SK-N-SH (cell line): ENCODE results near the gene SPDYC. TPM values are rescaled to one million over a fixed set of nuclear protein-coding genes. Genes with fewer than 3 reads are reported as not detected.
A peak's percentile ranks its signal among the peaks of the same experiment; 100 is the strongest.

ENCODE experiments used
- CTCF ChIA-PET: fragments of 300-600, 350-600 bp; formaldehyde crosslinking; extraction: SDS; loops from one replicate; lab custom pipeline; 2021; lab: Yijun Ruan, JAX
- POLR2A ChIA-PET: fragments of 350-600 bp; sonication (Branson Sonifier 250); formaldehyde crosslinking; extraction: SDS; loops from one replicate; lab custom pipeline; 2020; ENCODE audit warnings: antibody characterized with exemption, inconsistent platforms; lab: Yijun Ruan, JAX
- DNase-seq: peaks from one replicate; pipeline ENCODE4 v3.0.0; 2012
- H2AFZ ChIP-seq: fragments of 200-600 bp; sonication (generic); 2 replicates; pipeline ENCODE4 v1.8.1; 2016; ENCODE audit warnings: antibody characterized with exemption, mild to moderate bottlenecking, low read depth
- H3F3A ChIP-seq: fragments of 200-600 bp; sonication (generic); replicated peaks from 2 replicates; pipeline ENCODE3; 2016; ENCODE audit warnings: antibody characterized with exemption, mild to moderate bottlenecking; ENCODE audit not compliant: insufficient read depth
- H3K27ac ChIP-seq, 2 experiments: fragments of 200-500 bp in 1 of 2; fragments of 200-600 bp in 1 of 2; sonication (Bioruptor generic) in 1 of 2; sonication (generic), shearing (Covaris generic) in 1 of 2; 2 replicates each; pipeline versions ENCODE4 v1.5.1 to v1.6.1; 2014 to 2016; ENCODE audit warnings: low read depth in 2 of 2, inconsistent platforms in 1 of 2, low read length in 1 of 2, mild to moderate bottlenecking in 1 of 2, mixed read lengths in 1 of 2
- H3K27me3 ChIP-seq: fragments of 200-600 bp; sonication (generic), shearing (Covaris generic); 2 replicates; pipeline ENCODE4 v1.6.1; 2016; ENCODE audit warnings: mixed run types; ENCODE audit not compliant: insufficient read depth
- H3K36me3 ChIP-seq, 2 experiments: fragments of 200-500 bp in 1 of 2; fragments of 200-600 bp in 1 of 2; sonication (Bioruptor generic) in 1 of 2; sonication (generic) in 1 of 2; replicated peaks in 1 of 2; 2 replicates each; pipeline versions ENCODE3 to v1.5.1; 2014 to 2016; ENCODE audit warnings: low read length in 1 of 2, mild to moderate bottlenecking in 1 of 2; ENCODE audit not compliant: insufficient read depth in 2 of 2, control insufficient read depth in 1 of 2
- H3K4me1 ChIP-seq, 2 experiments: fragments of 200-500 bp in 1 of 2; fragments of 200-600 bp in 1 of 2; sonication (Bioruptor generic) in 1 of 2; sonication (generic), shearing (Covaris generic) in 1 of 2; 2 replicates each; pipeline versions ENCODE4 v1.5.1 to v1.6.1; 2014 to 2016; ENCODE audit warnings: low read depth in 1 of 2, low read length in 1 of 2, mixed run types in 1 of 2; ENCODE audit not compliant: insufficient read depth in 2 of 2, control insufficient read depth in 1 of 2
- H3K4me2 ChIP-seq: fragments of 200-600 bp; sonication (generic), shearing (Covaris generic); 2 replicates; pipeline ENCODE4 v1.6.1; 2017; ENCODE audit warnings: mixed run types
- H3K4me3 ChIP-seq, 2 experiments: fragments of 200-500 bp in 1 of 2; fragments of 200-600 bp in 1 of 2; sonication (Bioruptor generic) in 1 of 2; sonication (generic), shearing (Covaris generic) in 1 of 2; 2 replicates each; pipeline versions ENCODE4 v1.5.1 to v1.8.1; 2014 to 2016; ENCODE audit warnings: low read depth in 2 of 2, inconsistent platforms in 1 of 2, low read length in 1 of 2, mild to moderate bottlenecking in 1 of 2, mixed read lengths in 1 of 2, moderate library complexity in 1 of 2
- H3K79me2 ChIP-seq: fragments of 200-600 bp; sonication (generic); 2 replicates; pipeline ENCODE4 v1.8.1; 2017; ENCODE audit warnings: mild to moderate bottlenecking; ENCODE audit not compliant: insufficient read depth
- H3K9ac ChIP-seq: fragments of 200-600 bp; sonication (generic); 2 replicates; pipeline ENCODE4 v1.6.1; 2017; ENCODE audit warnings: mixed run types
- H3K9me2 ChIP-seq: fragments of 200-600 bp; sonication (generic); 2 replicates; pipeline ENCODE4 v1.6.1; 2017; ENCODE audit warnings: mixed run types
- H3K9me3 ChIP-seq: fragments of 200-600 bp; sonication (generic); 2 replicates; pipeline ENCODE4 v1.6.1; 2017; ENCODE audit warnings: mixed run types, mild to moderate bottlenecking, moderate library complexity
- H4K20me1 ChIP-seq: fragments of 200-600 bp; sonication (generic); 2 replicates; pipeline ENCODE4 v1.6.1; 2017; ENCODE audit warnings: mild to moderate bottlenecking, mixed run types; ENCODE audit not compliant: insufficient read depth
- CHD2 ChIP-seq: fragments of 150-350 bp; IDR thresholded peaks from 2 replicates; pipeline ENCODE4 v1.6.1; 2018; ENCODE audit warnings: low read length; ENCODE audit not compliant: partially characterized antibody
- CTCF ChIP-seq: fragments of 200-600 bp; sonication (generic); IDR thresholded peaks from 2 replicates; pipeline ENCODE4 v1.6.1; 2017; ENCODE audit warnings: antibody characterized with exemption, mild to moderate bottlenecking, moderate library complexity
- ELF1 ChIP-seq: IDR thresholded peaks from 2 replicates; pipeline ENCODE4 v1.4.0; 2012
- EZH2phosphoT487 ChIP-seq: fragments of 200-600 bp; sonication (generic); IDR thresholded peaks from 2 replicates; pipeline ENCODE4 v1.6.1; 2017; ENCODE audit warnings: low read depth, mixed run types, mild to moderate bottlenecking, antibody characterized with exemption, moderate library complexity, borderline replicate concordance
- FOSL2 ChIP-seq: IDR thresholded peaks from 2 replicates; pipeline ENCODE4 v1.4.0; 2012; ENCODE audit warnings: low read depth, mild to moderate bottlenecking, moderate library complexity, borderline replicate concordance
- FOXM1 ChIP-seq: IDR thresholded peaks from 2 replicates; pipeline ENCODE4 v1.4.0; 2012; ENCODE audit warnings: low read depth, mild to moderate bottlenecking
- IRF3 ChIP-seq: fragments of 150-350 bp; IDR thresholded peaks from 2 replicates; pipeline ENCODE4 v1.6.1; 2016; ENCODE audit warnings: mild to moderate bottlenecking, low read depth, low read length
- JUND ChIP-seq: IDR thresholded peaks from 2 replicates; pipeline ENCODE4 v1.4.0; 2012
- MEF2A ChIP-seq: IDR thresholded peaks from 2 replicates; pipeline ENCODE4 v1.4.0; 2012; ENCODE audit warnings: low read depth, borderline replicate concordance
- MXI1 ChIP-seq: IDR thresholded peaks from 2 replicates; pipeline ENCODE4 v1.6.1; 2012; ENCODE audit warnings: mild to moderate bottlenecking, low read depth, low read length, improper control_type of control experiment
- NRF1 ChIP-seq: IDR thresholded peaks from 2 replicates; pipeline ENCODE4 v1.6.1; 2012; ENCODE audit warnings: low read depth, mild to moderate bottlenecking, low read length
- REST ChIP-seq: IDR thresholded peaks from 2 replicates; pipeline ENCODE4 v1.6.1; 2012; ENCODE audit warnings: mild to moderate bottlenecking, low read depth, low read length, moderate library complexity
- RFX5 ChIP-seq: IDR thresholded peaks from 2 replicates; pipeline ENCODE4 v1.6.1; 2012; ENCODE audit warnings: mild to moderate bottlenecking, improper control_type of control experiment, low read length
- SIN3A ChIP-seq: IDR thresholded peaks from 2 replicates; pipeline ENCODE4 v1.6.1; 2012; ENCODE audit warnings: low read depth, mild to moderate bottlenecking, low read length, moderate library complexity, borderline replicate concordance
- TCF12 ChIP-seq: IDR thresholded peaks from 2 replicates; pipeline ENCODE4 v1.4.0; 2012
- TEAD4 ChIP-seq: IDR thresholded peaks from 2 replicates; pipeline ENCODE4 v1.4.0; 2012; ENCODE audit warnings: mild to moderate bottlenecking, borderline replicate concordance; ENCODE audit not compliant: insufficient read depth
- USF1 ChIP-seq: IDR thresholded peaks from 2 replicates; pipeline ENCODE4 v1.4.0; 2012; ENCODE audit warnings: low read depth, borderline replicate concordance
- WGBS: methylation state at CpG from one replicate; pipeline ENCODE4 v1.1.6; 2017; ENCODE audit warnings: low lambda C conversion rate; 5-methylcytosine and 5-hydroxymethylcytosine counted together
- polyA plus RNA-seq, 3 experiments: library from polyadenylated mRNA; depleted of rRNA; stranded (reverse); fragments of >200 nt; gene quantifications; 2 replicates each; pipeline ENCODE4 v1.2.3, GENCODE V29; 2012

SPDYC gene
- polyA plus RNA-seq, 1 of the 3 experiments (the other 2 are of a cell fraction): not detected

GRCh38 chr11:65167656-65168055 lies 2.4 kb upstream of the SPDYC start:
- Histone ChIP-seq H3K4me3 (no peak overlapping the region), H3K9ac (no peak overlapping the region), H3K79me2 (no peaks in the 10 kb centered on the region), H3K9me2 (no peaks in the 10 kb centered on the region), H4K20me1 (no peaks in the 10 kb centered on the region), H3K9me3 (no peaks in the 10 kb centered on the region), H3K36me3 (no peaks in the 10 kb centered on the region), H3K4me1 (no peaks in the 10 kb centered on the region; a peak in 1 of 4 replicates), H2AFZ (no peak overlapping the region), H3K4me2 (no peak overlapping the region), H3F3A (peaks cover 2% of the 10 kb centered on the region), H3K27ac (no peak overlapping the region), H3K27me3 (no peaks in the 10 kb centered on the region)
- POLR2A ChIA-PET: no interaction called here
- WGBS: 79% methylated on average over 3 of the region's 3 CpGs
- CTCF ChIA-PET: interaction anchor here (1.2 kb wide), 1 partner anchor 56 kb away, joined by 3 read pairs; the partner anchor contains the start of gene TM7SF2
- DNase-seq: no peak
- TF ChIP-seq MEF2A (no peak), USF1 (no peak), JUND (no peak), CTCF (no peak), ELF1 (no peak), EZH2phosphoT487 (no peak)

GRCh38 chr11:65169164-65169641 lies 830 bp upstream of the SPDYC start:
- WGBS: 93% methylated on average over 10 of the region's 11 CpGs
- Histone ChIP-seq H3K9ac (no peak overlapping the region), H3K9me2 (no peaks in the 10 kb centered on the region), H2AFZ (peak overlapping the region; percentile 96; the same call in 1 of the 2 replicates), H3K4me3 (no peak overlapping the region), H3K27ac (peak overlapping the region in 1 of 2 experiments; percentile 3; a peak in 1 of 4 replicates), H3K36me3 (no peaks in the 10 kb centered on the region), H4K20me1 (no peaks in the 10 kb centered on the region), H3K27me3 (no peaks in the 10 kb centered on the region), H3K79me2 (no peaks in the 10 kb centered on the region), H3F3A (peaks cover 2% of the 10 kb centered on the region), H3K9me3 (no peaks in the 10 kb centered on the region)
- ChIA-PET POLR2A (no interaction called here), CTCF (interaction anchor here (0.6 to 1.2 kb wide), 4 partner anchors 12 to 685 kb away, joined by 3 to 5 read pairs (median 3); partner anchors contain the start of genes CAPN1 and TM7SF2)
- TF ChIP-seq MEF2A: no peak
- TF ChIP-seq USF1: no peak
- no peak for TF ChIP-seq SIN3A
- TF ChIP-seq REST: no peak
- TF ChIP-seq TCF12: no peak
- TF ChIP-seq FOXM1: no peak
- TF ChIP-seq JUND: no peak
- TF ChIP-seq NRF1: no peak
- no peak for TF ChIP-seq IRF3
- no peak for TF ChIP-seq CHD2
- no peak for TF ChIP-seq MXI1
- no peak for TF ChIP-seq FOSL2
- no peak for TF ChIP-seq TEAD4
- TF ChIP-seq RFX5: no peak
- no peak for TF ChIP-seq ELF1
- TF ChIP-seq, all 33 proteins: peak for 0
- no peak for DNase-seq
- Histone ChIP-seq H3K4me1 (no peaks in the 10 kb centered on the region; a peak in 1 of 4 replicates), H3K4me2 (no peak overlapping the region)
